ENCODE results near the gene SV2A.
A peak's percentile ranks its signal among the peaks of the same experiment; 100 is the strongest.
"Not testable (repeated sequence)": the region's sequence is repeated elsewhere in the genome, so short reads cannot be mapped to it uniquely, and the experiment has no call there.

Gene SV2A

GRCh38 chr1:149885339-149886120 lies 32.1 kb downstream of the SV2A start:
- ATAC-seq = no peak

GRCh38 chr1:149884433-149885338 lies 33.0 kb downstream of the SV2A start:
- no peak for ATAC-seq

GRCh38 chr1:149883598-149884247 lies 33.9 kb downstream of the SV2A start:
- no peak for ATAC-seq

- ATAC-seq = no peak
Measured at GRCh38 chr1:149881876-149882275, 35.8 kb downstream of the SV2A start.

GRCh38 chr1:149879556-149879955 lies 38.1 kb downstream of the SV2A start:
- ATAC-seq = peak in 1 of 2 donors; percentile 32

GRCh38 chr1:149877211-149877946 lies 40.3 kb downstream of the SV2A start:
- no peak for ATAC-seq

GRCh38 chr1:149873060-149873459 lies 44.6 kb downstream of the SV2A start:
- ATAC-seq = not testable (repeated sequence)

GRCh38 chr1:149866887-149867286 lies 50.8 kb downstream of the SV2A start:
- not testable (repeated sequence) for ATAC-seq

GRCh38 chr1:149861497-149862054 lies 56.1 kb downstream of the SV2A start:
- ATAC-seq = not testable (repeated sequence)

- peak; percentile 85 to 87 for ATAC-seq
Measured at GRCh38 chr1:149860684-149861496, 56.8 kb downstream of the SV2A start.

- ATAC-seq = peak; percentile 34 to 45
Measured at GRCh38 chr1:149860271-149860670, 57.4 kb downstream of the SV2A start.

Measured in activated CD4-positive, CD25-positive, alpha-beta regulatory T cell treated with anti-CD3 and anti-CD28 coated beads, Interleukin-2, amount 50 U/mL, for 24 hours (primary cell).